Brain pericyte (primary cell): ENCODE data around the gene ATP11A.
"Not testable (repeated sequence)": the region's sequence is repeated elsewhere in the genome, so short reads cannot be mapped to it uniquely, and the experiment has no call there.

Experiments
- DNase-seq: peaks from one replicate; pipeline ENCODE4 v3.0.0-alpha.2; 2012; ENCODE audit warnings: low read depth, low spot score

The ATP11A gene

GRCh38 chr13:112692104-112692503 lies 2.3 kb downstream of the ATP11A start:
- DNase-seq, result no peak

GRCh38 chr13:112692586-112692985 lies 2.7 kb downstream of the ATP11A start:
- DNase-seq, result no peak

- DNase-seq, result no peak
Observed at GRCh38 chr13:112693831-112694497, 4.1 kb downstream of the ATP11A start.

GRCh38 chr13:112695121-112695520 lies 5.3 kb downstream of the ATP11A start:
- DNase-seq, result no peak

GRCh38 chr13:112696001-112696868 lies 6.4 kb downstream of the ATP11A start:
- DNase-seq, result no peak

- no peak for DNase-seq
Observed at GRCh38 chr13:112696869-112697465, 7.1 kb downstream of the ATP11A start.

- DNase-seq, result no peak
Observed at GRCh38 chr13:112697756-112698655, 8.2 kb downstream of the ATP11A start.

- no peak for DNase-seq
Observed at GRCh38 chr13:112699322-112699918, 9.6 kb downstream of the ATP11A start.

- no peak for DNase-seq
Observed at GRCh38 chr13:112700291-112701060, 10.6 kb downstream of the ATP11A start.

- DNase-seq, result no peak
Observed at GRCh38 chr13:112702341-112702985, 12.6 kb downstream of the ATP11A start.

GRCh38 chr13:112702986-112703379 lies 13.1 kb downstream of the ATP11A start:
- DNase-seq, result no peak

- no peak for DNase-seq
Observed at GRCh38 chr13:112703449-112704284, 13.8 kb downstream of the ATP11A start.

GRCh38 chr13:112704308-112705145 lies 14.7 kb downstream of the ATP11A start:
- no peak for DNase-seq

GRCh38 chr13:112705286-112705685 lies 15.4 kb downstream of the ATP11A start:
- no peak for DNase-seq

- no peak for DNase-seq
Observed at GRCh38 chr13:112706171-112706570, 16.3 kb downstream of the ATP11A start.

- DNase-seq, result no peak
Observed at GRCh38 chr13:112708560-112709240, 18.9 kb downstream of the ATP11A start.

- DNase-seq, result not testable (repeated sequence)
Observed at GRCh38 chr13:112709316-112709715, 19.5 kb downstream of the ATP11A start.
